Jurkat, Clone E6-1 (cell line): ENCODE data around the gene PBOV1.
"Not testable (repeated sequence)": the region's sequence is repeated elsewhere in the genome, so short reads cannot be mapped to it uniquely, and the experiment has no call there.

ENCODE experiments used
- DNase-seq: peaks from one replicate; pipeline ENCODE4 v3.0.0-alpha.2; 2011; ENCODE audit warnings: low read depth, low spot score
- H3K4me3 ChIP-seq: 2 replicates; pipeline ENCODE4 v1.5.1; 2011; ENCODE audit warnings: mild to moderate bottlenecking, low read length, control low read depth, moderate library complexity

The PBOV1 gene

GRCh38 chr6:138212530-138212929 is 5.8 kb downstream of the PBOV1 start:
- DNase-seq, H3K4me3 ChIP-seq: not testable (repeated sequence)

DNA sequence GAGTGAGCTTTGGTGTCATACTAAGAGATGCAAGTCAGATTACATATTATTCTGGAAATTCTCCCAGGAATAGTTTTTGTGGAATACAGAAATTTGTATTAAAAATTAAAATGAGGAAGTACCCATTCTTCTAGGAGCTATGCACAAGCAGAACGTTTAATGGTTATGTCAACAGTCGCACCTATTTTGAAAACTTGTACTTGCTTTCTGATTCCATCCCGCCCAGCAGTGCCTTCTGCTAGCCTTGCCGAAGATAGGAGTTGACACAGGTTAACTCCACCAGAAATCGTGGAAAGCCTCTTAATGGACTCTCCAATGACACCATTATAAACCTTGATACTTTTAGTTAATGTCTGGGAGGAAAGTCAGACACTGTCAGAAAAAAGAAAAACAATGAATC is 6.7 kb downstream of the PBOV1 start:
- DNase-seq, result no peak
- H3K4me3 ChIP-seq, result no peak overlapping the region

GRCh38 chr6:138211048-138211581 is 7.2 kb downstream of the PBOV1 start:
- DNase-seq, result no peak
- no peak overlapping the region for H3K4me3 ChIP-seq

GRCh38 chr6:138206862-138207261 is 11.4 kb downstream of the PBOV1 start:
- DNase-seq, result no peak
- H3K4me3 ChIP-seq, result no peak overlapping the region

DNA sequence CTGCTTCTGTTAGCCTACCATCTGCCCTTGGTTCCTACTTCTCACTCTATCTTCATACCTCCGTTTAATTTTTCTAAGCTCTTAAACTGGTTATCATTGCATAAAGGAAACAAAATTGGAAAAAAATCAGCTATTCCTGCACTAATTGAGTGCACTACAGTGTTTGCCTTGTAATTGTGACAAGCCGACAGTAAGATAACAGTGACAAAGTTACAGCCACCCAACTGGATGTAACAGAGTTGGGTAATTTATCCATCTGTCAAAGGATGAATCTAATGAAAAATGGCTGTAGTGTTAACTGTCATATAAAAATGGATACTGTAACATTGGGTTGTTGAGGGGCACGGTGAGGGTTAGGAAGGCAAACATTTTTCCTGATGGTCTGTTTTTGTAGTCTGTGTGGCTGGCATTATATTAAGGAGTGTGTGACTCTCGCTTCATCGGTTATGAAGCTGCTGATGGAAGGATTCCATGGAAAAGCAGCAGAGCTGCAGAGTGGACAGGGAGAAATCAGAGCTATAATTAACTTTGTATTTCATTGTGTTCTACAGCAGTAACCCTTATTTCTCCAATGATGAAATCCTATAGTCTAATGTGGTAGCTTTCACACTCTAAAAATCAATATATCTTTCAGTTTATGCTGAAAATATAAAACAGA is 12.7 kb downstream of the PBOV1 start:
- no peak for DNase-seq

GRCh38 chr6:138204792-138205384 is 13.4 kb downstream of the PBOV1 start:
- no peak for DNase-seq
- no peak overlapping the region for H3K4me3 ChIP-seq

More for the DNA sequence above, 12.7 kb downstream of the PBOV1 start:
- no peak overlapping the region for H3K4me3 ChIP-seq

GRCh38 chr6:138204303-138204702 is 14.0 kb downstream of the PBOV1 start:
- DNase-seq, result no peak
- H3K4me3 ChIP-seq, result no peak overlapping the region

GRCh38 chr6:138203315-138203714 is 15.0 kb downstream of the PBOV1 start:
- no peak overlapping the region for H3K4me3 ChIP-seq
- no peak for DNase-seq

DNA sequence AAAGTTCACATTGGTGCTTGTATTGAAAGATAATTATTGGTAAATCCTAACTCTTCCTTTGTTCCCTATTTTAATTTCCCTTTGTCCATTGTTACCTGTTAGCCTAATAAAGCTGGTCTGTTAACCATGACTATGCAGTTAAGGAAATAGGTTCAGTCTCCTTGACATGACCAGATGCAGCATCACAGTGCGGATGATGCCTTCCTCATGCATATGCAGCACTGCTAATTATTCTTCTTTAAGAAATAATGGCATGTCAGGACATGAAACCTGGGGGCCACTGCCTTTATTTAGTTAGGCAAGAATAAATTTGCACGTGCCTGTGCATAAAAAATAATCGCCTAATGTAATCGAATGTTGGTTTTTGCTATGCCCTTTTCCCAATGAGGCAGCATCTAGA is 16.5 kb downstream of the PBOV1 start:
- no peak overlapping the region for H3K4me3 ChIP-seq
- DNase-seq, result no peak

DNA sequence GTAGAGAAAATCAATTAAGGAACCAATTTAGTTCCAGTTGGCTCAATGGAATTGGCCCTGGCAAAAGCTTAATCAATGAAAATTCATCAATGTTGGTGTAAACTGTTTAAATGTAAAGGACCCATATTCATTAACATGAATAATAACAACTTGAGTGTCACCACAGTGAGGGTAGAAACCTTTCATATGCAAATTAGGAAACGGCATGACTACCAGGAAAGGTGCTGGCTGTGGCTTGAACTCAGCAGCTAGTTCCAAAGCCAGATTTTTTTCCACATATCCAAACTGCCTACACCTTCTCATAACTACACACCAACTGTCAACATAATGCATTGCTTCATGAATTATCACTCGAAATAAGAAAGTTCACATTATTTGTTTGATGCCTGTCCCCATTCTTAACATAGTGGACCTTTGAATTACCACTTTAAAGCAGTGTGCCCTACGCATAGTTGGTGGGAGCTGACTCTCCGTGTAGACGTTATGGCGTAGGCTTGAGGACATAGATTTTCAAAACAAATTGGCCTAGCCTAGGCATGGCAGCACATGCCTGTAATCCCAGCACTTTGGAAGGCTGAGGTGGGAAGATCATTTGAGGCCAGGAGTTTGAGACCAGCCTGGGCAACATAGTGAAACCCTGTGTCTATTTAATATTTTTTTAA is 19.7 kb downstream of the PBOV1 start:
- H3K4me3 ChIP-seq, result no peak overlapping the region
- no peak for DNase-seq

GRCh38 chr6:138197570-138197969 is 20.7 kb downstream of the PBOV1 start:
- no peak overlapping the region for H3K4me3 ChIP-seq
- no peak for DNase-seq

GRCh38 chr6:138196122-138196738 is 22.1 kb downstream of the PBOV1 start:
- DNase-seq, result no peak
- H3K4me3 ChIP-seq, result no peak overlapping the region

GRCh38 chr6:138194287-138194686 is 24.0 kb downstream of the PBOV1 start:
- H3K4me3 ChIP-seq, result no peak overlapping the region
- DNase-seq, result no peak

DNA sequence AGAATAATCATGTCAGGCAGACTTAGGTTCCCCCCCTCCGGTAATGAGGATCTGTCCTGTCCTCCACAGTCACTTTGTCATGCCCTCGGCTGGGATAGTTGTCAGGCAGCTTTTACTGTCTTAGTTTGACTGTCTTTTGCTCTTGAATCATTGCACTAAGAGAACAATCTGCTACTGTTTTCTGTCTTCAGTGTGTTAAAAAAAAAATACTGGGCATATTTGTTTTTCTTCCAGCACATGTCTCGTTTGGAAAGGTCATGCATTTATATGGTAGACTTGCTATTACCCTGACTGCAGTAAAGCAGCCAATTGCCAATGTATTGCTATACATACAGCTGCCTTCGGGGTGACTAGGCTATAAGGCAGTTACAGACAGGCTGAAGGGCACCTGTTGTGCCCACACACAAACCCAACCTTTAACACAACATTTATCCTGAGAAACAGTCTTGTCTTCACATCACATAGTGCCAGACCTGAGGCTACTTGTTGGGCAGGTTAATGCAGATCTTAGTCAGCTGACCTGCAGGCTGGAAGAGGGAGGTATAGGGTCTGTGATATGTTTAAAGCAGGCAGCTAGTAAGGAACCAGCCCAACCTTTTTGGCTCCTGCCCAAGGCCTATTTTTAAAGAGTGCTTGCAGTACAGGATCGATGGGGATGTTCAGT is 29.9 kb downstream of the PBOV1 start:
- H3K4me3 ChIP-seq, result no peak overlapping the region
- DNase-seq, result no peak

GRCh38 chr6:138187156-138187555 is 31.1 kb downstream of the PBOV1 start:
- H3K4me3 ChIP-seq, result no peak overlapping the region
- no peak for DNase-seq

- no peak overlapping the region for H3K4me3 ChIP-seq
- no peak for DNase-seq
Measured at GRCh38 chr6:138184230-138184629, 34.1 kb downstream of the PBOV1 start.

- no peak for DNase-seq
- no peak overlapping the region for H3K4me3 ChIP-seq
Measured at GRCh38 chr6:138183790-138184134, 34.5 kb downstream of the PBOV1 start.

DNA sequence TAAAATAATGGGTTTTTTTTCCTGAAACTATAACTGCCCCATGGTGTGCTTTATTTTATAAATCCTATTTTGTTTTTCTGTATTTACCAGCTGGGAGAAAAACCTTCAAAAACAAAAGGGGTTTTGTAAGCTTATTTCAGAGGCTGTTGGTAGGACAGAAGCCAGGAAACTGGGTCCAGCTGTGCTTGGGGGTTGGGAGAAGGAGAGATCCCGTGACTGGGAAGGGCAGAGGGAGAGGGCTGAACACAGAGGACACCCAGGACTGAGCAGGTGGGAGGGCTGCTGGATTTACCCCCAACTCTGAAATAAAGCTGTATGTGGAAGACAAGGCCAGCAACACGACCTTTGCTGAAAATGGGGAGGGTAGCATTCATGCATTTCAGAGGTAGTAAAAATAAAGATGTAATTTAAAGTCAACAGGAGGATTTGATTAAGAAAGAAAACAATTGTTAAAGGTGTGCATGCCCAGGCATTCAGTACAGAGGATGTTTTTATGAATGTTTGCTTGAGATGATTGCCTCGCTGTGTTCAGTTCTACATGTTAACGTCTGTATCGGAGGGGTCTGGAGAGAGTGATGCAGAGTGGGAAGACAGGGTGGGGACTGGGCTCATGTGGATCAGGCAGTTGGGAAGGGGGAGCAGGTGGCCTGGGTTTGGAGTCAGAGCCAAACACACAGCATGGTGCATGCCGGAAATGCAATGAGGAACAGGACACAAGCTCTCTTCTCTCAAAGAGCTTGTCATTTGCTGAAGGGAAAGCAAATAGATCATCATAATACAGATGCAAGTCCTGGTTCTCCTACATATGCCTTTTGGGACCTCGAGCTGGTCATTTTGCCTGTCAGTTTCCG is 35.1 kb downstream of the PBOV1 start:
- H3K4me3 ChIP-seq, result no peak overlapping the region
- no peak for DNase-seq
